HAP-1 (cell line): Measurements from ENCODE around the gene OR51F2.
"Not testable (repeated sequence)": the region's sequence is repeated elsewhere in the genome, so short reads cannot be mapped to it uniquely, and the experiment has no call there.

Experiments
- DNase-seq, 2 experiments: peaks; one replicate each; pipeline ENCODE4 v3.0.0-alpha.2; 2016 to 2020; ENCODE audit warnings: low spot score in 2 of 2
- H3K27me3 ChIP-seq: fragments of 250-450 bp; sonication (Bioruptor Pico); 2 replicates; pipeline ENCODE4 v1.5.1; 2020; ENCODE audit warnings: low read depth, mild to moderate bottlenecking, moderate library complexity
- H3K36me3 ChIP-seq: fragments of 250-450 bp; sonication (Bioruptor Pico); replicated peaks from 2 replicates; pipeline ENCODE4 v1.5.1; 2020; ENCODE audit warnings: mild to moderate bottlenecking
- H3K4me1 ChIP-seq: fragments of 250-450 bp; sonication (Bioruptor Pico); 2 replicates; pipeline ENCODE4 v1.5.1; 2020; ENCODE audit warnings: mild to moderate bottlenecking
- H3K4me3 ChIP-seq: fragments of 250-450 bp; sonication (Bioruptor Pico); 2 replicates; pipeline ENCODE4 v1.5.1; 2020; ENCODE audit warnings: mild to moderate bottlenecking, moderate library complexity
- H3K9me3 ChIP-seq: fragments of 250-450 bp; sonication (Bioruptor Pico); 2 replicates; pipeline ENCODE4 v1.5.1; 2020; ENCODE audit warnings: mild to moderate bottlenecking, moderate library complexity
- in situ Hi-C: fragments of 300-500 bp; cut with MboI; formaldehyde crosslinking; loops from 3 replicates; pipeline ENCODE4 v1.14.3; 2020; ENCODE audit warnings: low sequenced_read_pairs, inconsistent platforms, mixed read lengths

OR51F2 gene, protein sequence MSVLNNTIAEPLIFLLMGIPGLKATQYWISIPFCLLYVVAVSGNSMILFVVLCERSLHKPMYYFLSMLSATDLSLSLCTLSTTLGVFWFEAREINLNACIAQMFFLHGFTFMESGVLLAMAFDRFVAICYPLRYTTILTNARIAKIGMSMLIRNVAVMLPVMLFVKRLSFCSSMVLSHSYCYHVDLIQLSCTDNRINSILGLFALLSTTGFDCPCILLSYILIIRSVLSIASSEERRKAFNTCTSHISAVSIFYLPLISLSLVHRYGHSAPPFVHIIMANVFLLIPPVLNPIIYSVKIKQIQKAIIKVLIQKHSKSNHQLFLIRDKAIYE

DNA sequence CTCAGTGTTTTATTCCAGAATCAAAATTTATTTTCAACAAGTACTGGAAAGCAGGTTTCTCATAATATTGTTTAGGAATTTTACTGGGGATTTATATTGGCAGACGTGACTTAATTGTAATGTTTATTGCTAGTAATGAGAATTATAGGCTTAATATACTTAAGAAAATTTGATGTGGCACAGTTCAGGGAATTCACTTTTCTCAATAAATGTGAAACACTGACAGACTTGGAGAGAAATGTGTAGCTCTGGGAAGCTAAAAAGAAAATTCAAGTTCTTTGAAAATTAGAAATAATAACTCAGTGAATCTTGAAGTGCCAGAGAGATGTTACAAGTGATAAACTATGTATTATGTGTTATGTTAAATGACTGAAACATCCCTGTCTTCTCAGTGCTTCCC, at the start of gene OR51F2:
Gene OR51F2, plus strand, starts transcription at position 301 of the 400 bp plus-strand sequence. CDS start 101 bp downstream, outside the sequence.
- Histone ChIP-seq H3K27me3 (no peaks in the 10 kb centered on the region), H3K4me1 (no peaks in the 10 kb centered on the region), H3K9me3 (no peaks in the 10 kb centered on the region), H3K36me3 (no peaks in the 10 kb centered on the region), H3K4me3 (no peak within 1 kb of the TSS)
- DNase-seq, result no peak
- in situ Hi-C loops, result loop anchor here (10.0 kb wide), 1 partner anchor 186 kb away; the partner anchor contains the start of gene OR51D1

DNA sequence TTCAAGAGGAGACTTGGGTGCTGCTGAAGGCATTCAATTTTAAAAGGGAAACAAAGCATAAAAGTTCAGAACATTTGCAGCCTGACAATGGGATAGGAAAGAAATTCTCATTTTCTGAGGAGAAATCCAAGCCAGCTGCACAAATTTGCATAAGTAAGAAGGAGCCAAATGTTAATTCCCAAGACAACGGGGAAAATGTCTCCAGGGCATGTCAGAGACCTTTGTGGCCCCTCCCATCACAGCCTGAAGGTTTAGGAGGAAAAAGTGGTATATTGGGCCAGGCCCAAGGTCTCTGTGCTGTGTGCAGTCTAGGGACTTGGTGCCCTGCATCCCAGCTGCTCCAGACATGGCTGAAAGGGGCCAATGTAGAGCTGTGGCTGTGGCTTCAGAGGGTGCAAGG, 38.7 kb upstream of the OR51F2 start:
- Histone ChIP-seq H3K4me3 (no peak overlapping the region), H3K36me3 (no peaks in the 10 kb centered on the region), H3K27me3 (no peaks in the 10 kb centered on the region), H3K4me1 (no peaks in the 10 kb centered on the region), H3K9me3 (no peaks in the 10 kb centered on the region)
- in situ Hi-C loops, result no loop called here
- peak in 1 of 2 experiments; percentile 8 for DNase-seq

DNA sequence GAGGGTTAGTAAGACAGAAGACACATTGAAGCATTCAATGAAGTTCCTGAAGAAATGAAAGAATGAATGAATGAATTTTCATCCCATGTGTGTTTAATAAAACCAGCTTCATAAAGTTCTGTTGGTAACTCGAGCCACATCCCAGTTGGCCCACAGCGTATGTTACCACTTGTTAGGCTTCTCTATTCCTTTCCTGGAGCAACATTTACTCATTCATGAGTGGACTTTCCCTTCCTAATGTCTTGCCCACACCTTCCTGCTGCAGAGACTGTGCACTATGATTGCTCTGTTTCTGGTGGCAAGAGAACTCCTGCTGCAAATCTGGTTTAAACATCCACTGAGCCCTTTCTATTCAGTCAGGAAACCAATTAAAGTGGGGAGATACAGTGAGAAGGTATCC, 23.9 kb upstream of the OR51F2 start:
- DNase-seq, result no peak
- no peak overlapping the region for H3K4me3 ChIP-seq
- in situ Hi-C loops, result no loop called here
- no peaks in the 10 kb centered on the region for H3K36me3 ChIP-seq
- H3K27me3 ChIP-seq, result no peaks in the 10 kb centered on the region
- no peaks in the 10 kb centered on the region for H3K9me3 ChIP-seq
- H3K4me1 ChIP-seq, result no peaks in the 10 kb centered on the region

DNA sequence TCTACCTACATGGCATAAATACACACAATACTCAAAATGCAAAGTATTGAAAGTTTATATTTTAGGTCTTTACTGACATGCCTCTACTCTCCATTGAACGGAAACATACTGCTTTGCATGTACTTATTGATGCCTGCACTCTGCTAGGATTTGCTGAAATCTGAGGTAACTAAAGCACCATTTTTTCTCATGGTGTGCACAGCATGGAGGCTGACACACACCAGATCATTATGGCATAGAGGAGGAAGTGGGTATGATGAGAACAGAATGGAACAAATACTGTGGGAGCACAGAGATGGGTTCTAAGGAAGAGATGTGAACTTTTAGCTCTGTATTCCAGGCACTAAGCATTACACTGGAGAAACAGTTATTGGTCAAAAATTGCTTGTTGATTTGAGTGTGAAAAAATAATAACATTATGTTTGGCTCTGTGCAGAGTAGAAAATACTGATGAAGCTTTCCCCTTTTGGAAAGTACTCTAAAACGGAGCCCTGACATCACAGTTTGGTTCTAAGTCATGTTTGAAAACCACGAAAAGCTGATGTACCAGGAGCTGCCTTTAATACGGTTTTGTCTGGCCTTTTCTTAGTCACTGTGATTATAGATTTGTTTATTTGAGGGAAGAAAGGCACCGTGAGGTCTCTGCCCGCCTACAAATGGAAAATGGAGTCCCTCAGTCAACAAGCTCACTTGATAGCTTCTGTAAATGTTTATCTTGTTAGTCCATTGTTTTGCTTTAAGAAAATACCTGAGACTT, 22.5 kb upstream of the OR51F2 start:
- DNase-seq, result no peak
- Histone ChIP-seq H3K4me1 (no peaks in the 10 kb centered on the region), H3K4me3 (no peak overlapping the region), H3K9me3 (no peaks in the 10 kb centered on the region), H3K36me3 (no peaks in the 10 kb centered on the region), H3K27me3 (no peaks in the 10 kb centered on the region)
- in situ Hi-C loops, result no loop called here

DNA sequence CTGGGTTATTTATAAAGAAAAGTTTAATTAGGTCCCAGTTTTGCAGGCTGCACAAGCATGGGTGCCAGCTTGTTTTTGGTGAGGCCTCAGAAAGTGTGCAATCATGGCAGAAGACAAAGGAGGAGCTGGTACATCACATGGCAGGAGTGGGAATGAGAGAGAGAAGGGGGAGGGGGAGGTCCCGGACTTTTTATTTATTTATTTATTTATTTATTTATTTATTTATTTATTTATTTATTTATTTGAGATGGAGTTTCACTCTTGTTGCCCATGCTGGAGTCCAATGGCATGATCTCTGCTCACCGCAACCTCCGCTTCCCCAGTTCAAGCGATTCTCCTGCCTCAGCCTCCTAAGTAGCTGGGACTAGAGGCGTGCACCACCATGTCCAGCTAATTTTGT, 19.8 kb upstream of the OR51F2 start:
- DNase-seq, H3K9me3 ChIP-seq, H3K4me3 ChIP-seq, H3K27me3 ChIP-seq, H3K36me3 ChIP-seq, in situ Hi-C loops, H3K4me1 ChIP-seq: not testable (repeated sequence)

DNA sequence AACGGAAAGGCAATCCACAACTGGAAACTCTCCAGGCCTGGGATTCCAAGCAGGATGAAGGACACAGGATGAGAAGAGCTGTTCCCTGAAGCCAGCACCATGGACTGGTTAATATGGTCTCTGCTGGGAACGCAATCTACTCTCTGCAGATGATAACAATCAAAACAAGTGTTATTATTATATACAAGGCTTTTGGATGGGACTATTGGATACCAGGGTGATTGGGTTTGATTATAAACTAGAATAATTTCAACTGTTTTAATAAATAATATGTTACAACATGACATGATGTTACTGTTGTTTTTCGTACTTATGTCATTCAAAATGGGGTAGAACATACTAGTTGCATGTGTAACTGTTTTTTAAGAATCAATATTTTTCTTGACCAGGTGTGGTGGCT, 16.8 kb upstream of the OR51F2 start, which contains the start of gene OR52R1:
Gene OR52R1, minus strand, starts transcription at position 101 of the 400 bp plus-strand sequence. Its CDS starts 0 bp downstream, at position 101.
- Histone ChIP-seq H3K4me3 (no peak within 1 kb of the TSS), H3K4me1 (no peaks in the 10 kb centered on the region), H3K27me3 (no peaks in the 10 kb centered on the region), H3K36me3 (no peaks in the 10 kb centered on the region), H3K9me3 (no peaks in the 10 kb centered on the region)
- DNase-seq, result no peak
- in situ Hi-C loops, result no loop called here

DNA sequence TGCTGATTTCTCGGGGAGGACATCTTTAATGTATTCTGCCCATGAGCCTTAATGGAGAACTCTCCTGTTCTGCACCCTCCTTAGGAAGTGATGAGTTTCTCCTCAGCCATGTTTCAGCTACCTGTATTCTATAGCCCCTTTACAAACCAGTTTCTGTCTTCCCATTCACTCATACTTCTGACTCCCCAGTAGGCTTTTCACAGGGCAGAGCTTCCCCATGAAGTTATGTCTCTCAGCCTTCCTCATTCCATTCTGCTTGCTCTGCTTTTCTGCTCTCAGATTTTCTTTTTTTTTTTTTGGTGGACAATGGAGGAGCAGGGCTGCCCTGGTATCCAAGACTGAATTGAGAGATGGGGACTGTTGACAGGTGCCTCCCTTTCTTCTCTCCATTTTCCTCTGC, 12.6 kb upstream of the OR51F2 start:
- no peaks in the 10 kb centered on the region for H3K27me3 ChIP-seq
- in situ Hi-C loops, result no loop called here
- H3K4me1 ChIP-seq, result no peaks in the 10 kb centered on the region
- no peak for DNase-seq
- no peak overlapping the region for H3K4me3 ChIP-seq
- H3K36me3 ChIP-seq, result no peaks in the 10 kb centered on the region
- no peaks in the 10 kb centered on the region for H3K9me3 ChIP-seq

DNA sequence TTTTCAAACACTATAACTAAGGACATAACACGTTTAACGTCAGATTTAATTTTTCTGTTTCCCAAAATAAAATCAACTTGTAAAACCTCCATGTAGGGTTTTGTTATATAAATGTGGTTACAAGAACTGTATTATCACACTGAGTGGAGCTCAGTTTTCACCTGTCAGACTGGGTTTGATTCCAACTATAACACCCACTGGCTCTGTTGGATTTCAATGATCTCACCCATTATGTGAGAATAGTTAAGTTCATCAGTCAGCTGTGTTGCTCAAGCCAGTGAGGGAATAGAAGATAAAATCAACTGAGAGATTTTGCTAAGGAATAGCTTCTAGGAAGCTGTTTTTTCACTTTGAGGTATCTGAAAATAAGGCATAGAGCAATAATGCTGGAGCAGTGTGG, 11.9 kb upstream of the OR51F2 start:
- in situ Hi-C loops, result no loop called here
- Histone ChIP-seq H3K27me3 (no peaks in the 10 kb centered on the region), H3K36me3 (no peaks in the 10 kb centered on the region), H3K4me1 (no peaks in the 10 kb centered on the region), H3K9me3 (no peaks in the 10 kb centered on the region), H3K4me3 (no peak overlapping the region)
- DNase-seq, result no peak

DNA sequence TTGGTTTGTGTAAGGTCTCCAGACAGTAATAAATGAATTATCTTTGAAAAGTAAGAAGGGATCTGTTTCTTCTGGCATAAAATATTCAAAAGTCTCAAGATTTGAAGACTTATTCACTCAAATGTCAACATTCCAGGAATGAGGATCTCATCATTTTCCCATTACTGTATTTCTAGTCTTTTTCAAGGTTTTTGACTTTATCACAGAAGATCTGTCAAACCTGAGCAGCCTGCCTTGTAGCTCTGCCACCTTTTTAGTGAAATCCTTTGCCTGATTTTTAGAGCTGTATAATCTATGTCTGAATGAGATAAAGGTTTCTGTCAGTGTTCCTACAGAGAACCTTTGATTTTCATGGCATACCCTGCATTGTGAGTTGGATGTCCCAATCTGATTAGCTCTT, 4.0 kb downstream of the OR51F2 start:
- Histone ChIP-seq H3K4me3 (no peak overlapping the region), H3K4me1 (no peaks in the 10 kb centered on the region), H3K27me3 (no peaks in the 10 kb centered on the region), H3K9me3 (no peaks in the 10 kb centered on the region), H3K36me3 (no peaks in the 10 kb centered on the region)
- in situ Hi-C loops, result loop anchor here (10.0 kb wide), 1 partner anchor 190 kb away; the partner anchor contains the start of gene OR51D1
- no peak for DNase-seq

DNA sequence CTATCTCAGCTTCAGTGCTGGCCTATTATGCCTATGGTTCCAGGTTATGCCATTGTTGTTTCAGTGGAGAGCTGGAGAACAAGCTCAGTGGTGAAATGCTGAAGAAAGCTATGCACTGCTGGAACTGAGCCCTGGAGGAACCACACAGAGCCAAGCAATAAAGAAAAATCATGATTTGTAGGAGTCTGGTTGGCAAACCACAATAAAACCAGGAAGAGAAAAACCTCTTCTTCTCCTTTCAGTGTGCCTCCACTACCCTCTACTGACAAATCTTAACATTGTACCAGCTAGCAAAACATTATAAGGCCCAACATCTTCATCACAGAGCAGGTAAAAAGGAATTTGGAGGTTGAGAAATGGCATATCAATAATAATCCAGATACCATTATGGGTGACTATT, 5.3 kb downstream of the OR51F2 start:
- DNase-seq, result no peak
- no peaks in the 10 kb centered on the region for H3K36me3 ChIP-seq
- no peaks in the 10 kb centered on the region for H3K27me3 ChIP-seq
- H3K4me3 ChIP-seq, result no peak overlapping the region
- no peaks in the 10 kb centered on the region for H3K9me3 ChIP-seq
- H3K4me1 ChIP-seq, result no peaks in the 10 kb centered on the region
- in situ Hi-C loops, result loop anchor here (10.0 kb wide), 1 partner anchor 192 kb away; the partner anchor contains the start of gene OR51D1

DNA sequence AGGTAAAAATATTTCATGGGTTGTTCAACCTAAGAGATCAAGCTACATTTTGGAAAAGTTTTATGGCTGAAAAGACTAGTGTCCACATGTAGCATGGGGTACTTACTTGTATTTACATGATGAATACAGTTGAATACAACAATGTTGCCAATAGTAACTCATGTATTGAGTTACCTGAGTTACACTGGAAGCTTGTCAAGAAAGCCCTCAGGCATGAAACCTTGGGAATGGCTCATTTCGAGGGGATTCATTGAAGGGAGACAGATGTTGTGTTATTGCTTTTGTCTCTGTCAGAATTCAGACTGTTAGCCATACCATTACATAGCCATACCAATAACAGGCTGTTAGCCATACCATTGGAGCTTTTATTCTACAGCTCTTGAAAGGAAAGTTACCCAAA, 9.2 kb downstream of the OR51F2 start:
- no peak for DNase-seq
- in situ Hi-C loops, result no loop called here
- no peaks in the 10 kb centered on the region for H3K27me3 ChIP-seq

DNA sequence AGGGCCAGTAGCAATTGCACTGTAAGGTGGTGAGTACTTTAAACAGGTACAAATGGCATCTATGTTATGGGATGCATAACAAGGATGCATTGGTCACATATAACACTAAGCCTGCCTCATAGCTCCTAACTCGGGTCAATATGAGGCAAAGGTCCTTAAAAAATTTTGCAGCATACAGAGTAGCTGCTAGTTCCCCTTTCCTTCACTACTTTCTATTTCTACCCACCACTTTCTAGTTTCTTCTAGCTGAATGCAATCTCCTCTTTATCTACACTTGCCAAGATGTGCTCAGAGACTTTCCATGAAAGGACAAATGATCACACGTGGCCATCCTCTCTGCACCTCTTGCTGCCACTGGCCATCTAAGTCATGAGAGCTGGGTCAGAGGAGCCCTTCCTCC, 9.8 kb downstream of the OR51F2 start:
- H3K4me1 ChIP-seq, result no peaks in the 10 kb centered on the region
- in situ Hi-C loops, result no loop called here
- H3K9me3 ChIP-seq, result no peaks in the 10 kb centered on the region
- H3K27me3 ChIP-seq, result no peaks in the 10 kb centered on the region
- H3K4me3 ChIP-seq, result no peak overlapping the region
- H3K36me3 ChIP-seq, result no peaks in the 10 kb centered on the region
- DNase-seq, result no peak

More for the DNA sequence above, 9.2 kb downstream of the OR51F2 start:
- H3K9me3 ChIP-seq, result no peaks in the 10 kb centered on the region
- H3K4me3 ChIP-seq, result no peak overlapping the region
- no peaks in the 10 kb centered on the region for H3K4me1 ChIP-seq
- no peaks in the 10 kb centered on the region for H3K36me3 ChIP-seq

DNA sequence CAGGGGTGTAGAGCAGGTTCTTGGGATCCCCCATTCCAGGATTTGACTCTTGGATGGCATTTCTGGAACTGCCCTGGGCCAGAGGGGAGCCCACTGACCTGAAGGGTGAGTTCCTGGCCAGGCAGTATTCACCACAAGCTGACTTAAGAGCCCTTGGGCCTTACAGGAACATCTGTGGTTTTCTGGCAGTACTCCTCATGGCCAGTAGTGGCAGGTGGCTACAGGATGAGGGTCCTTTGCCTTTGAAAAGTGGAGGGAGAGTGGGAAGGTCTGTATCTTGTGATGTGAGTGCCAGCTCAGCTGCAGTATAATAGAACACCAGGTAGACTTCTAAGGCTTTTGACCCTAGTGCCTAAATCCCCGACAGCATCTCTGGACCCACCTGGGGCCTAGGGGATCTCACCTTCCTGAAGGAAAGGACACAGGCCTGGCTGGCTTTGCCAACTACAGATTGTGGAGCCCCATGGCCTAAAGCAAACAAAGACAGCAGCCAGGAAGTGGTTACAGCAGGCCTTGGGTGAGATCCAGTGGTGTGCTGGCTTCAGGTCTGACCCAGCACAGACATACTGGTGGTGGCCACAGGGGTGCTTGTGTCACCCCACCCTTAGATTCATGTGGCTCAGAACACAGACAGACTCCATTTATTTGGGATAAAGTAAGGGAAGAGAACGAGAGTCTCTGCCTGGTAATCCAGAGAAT, 18.9 kb downstream of the OR51F2 start:
- Histone ChIP-seq H3K27me3 (no peaks in the 10 kb centered on the region), H3K4me3 (no peak overlapping the region), H3K9me3 (no peaks in the 10 kb centered on the region), H3K36me3 (no peaks in the 10 kb centered on the region), H3K4me1 (no peaks in the 10 kb centered on the region)
- in situ Hi-C loops, result no loop called here
- DNase-seq, result no peak
